Liver (tissue), 2 donors: ENCODE measurements around the gene COPS9.

Experiments
- CTCF ChIP-seq: fragments of 150-350 bp; IDR thresholded peaks from 2 replicates; pipeline ENCODE4 v1.5.1; 2017; ENCODE audit warnings: improper control_type of control experiment, low read depth, low read length; ENCODE audit not compliant: missing input control
- FOXA1 ChIP-seq: IDR thresholded peaks from 2 replicates; pipeline ENCODE4 v1.6.1; 2016; ENCODE audit warnings: antibody characterized with exemption
- REST ChIP-seq: IDR thresholded peaks from 2 replicates; pipeline ENCODE4 v1.6.1; 2016; ENCODE audit warnings: antibody characterized with exemption, mild to moderate bottlenecking
- donor health status: healthy.

DNA sequence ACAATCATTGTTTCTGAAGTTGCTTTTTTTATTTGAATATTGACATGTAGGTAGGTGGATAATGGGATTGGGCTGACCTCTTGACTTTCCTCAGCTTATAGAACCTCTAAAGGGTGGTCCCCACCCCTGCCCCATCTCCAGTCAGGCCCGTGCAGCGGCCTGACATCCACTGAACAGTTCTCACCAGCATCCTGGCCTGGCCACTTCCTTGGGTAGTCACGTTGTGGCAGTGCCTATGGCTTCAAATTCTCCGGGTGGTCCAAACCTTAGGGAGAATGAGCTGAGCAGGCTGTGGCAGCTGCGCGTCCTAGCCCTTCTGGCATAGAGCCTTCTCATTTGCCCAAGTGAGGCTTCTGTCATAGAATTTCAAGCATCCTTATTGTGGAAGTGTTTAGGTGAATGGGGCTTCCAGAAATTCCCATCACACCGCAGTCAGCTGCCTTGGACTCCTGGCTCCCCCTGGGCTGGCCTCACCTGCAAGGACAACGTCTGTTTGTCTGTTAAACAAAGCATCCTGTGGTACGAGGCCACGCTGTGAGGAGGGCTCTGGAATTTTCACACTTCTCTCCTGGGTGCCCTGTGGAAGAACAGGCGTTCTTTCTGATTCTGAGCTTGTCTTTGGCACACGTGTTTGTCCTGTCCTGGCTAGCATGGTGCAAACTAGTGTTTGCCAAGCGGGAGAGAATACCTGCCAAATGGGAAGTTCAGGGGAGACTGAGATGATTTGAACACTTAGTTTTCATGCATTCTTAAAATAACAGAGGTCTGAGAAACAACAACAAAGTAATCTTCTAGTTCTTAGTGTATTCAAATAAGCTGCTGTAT lies 36.2 kb upstream of the COPS9 start:
- TF ChIP-seq CTCF (no peak), FOXA1 (no peak), REST (no peak)
